Nephron progenitor cell (in vitro differentiated cells): ENCODE results near the gene MLH1.

ENCODE experiments used
- DNase-seq: peaks from one replicate; pipeline ENCODE4 v3.0.0; 2021
- H3K27ac Mint-ChIP-seq: 2 replicates; pipeline ENCODE4 v1.8.0; 2021; ENCODE audit warnings: mild to moderate bottlenecking, moderate library complexity, mixed read lengths
- H3K27me3 Mint-ChIP-seq: 2 replicates; pipeline ENCODE4 v1.8.0; 2021; ENCODE audit warnings: mild to moderate bottlenecking, low read depth, mixed read lengths; ENCODE audit not compliant: poor library complexity
- H3K36me3 Mint-ChIP-seq: 2 replicates; pipeline ENCODE4 v1.8.0; 2021; ENCODE audit warnings: low read depth, mixed read lengths
- H3K4me1 Mint-ChIP-seq: 2 replicates; pipeline ENCODE4 v1.8.0; 2021; ENCODE audit warnings: mixed read lengths
- H3K4me3 Mint-ChIP-seq: 2 replicates; pipeline ENCODE4 v1.8.0; 2021; ENCODE audit warnings: mild to moderate bottlenecking, moderate library complexity, mixed read lengths
- H3K9me3 Mint-ChIP-seq: 2 replicates; pipeline ENCODE4 v1.8.0; 2021; ENCODE audit warnings: mild to moderate bottlenecking, moderate library complexity, mixed read lengths
- TF ChIP-seq, protein P1 (sequence below): fragments of 200-600 bp; sonication (generic); IDR thresholded peaks from 2 replicates; pipeline ENCODE4 v1.5.0; 2021; ENCODE audit warnings: antibody characterized with exemption

MLH1 gene

DNA sequence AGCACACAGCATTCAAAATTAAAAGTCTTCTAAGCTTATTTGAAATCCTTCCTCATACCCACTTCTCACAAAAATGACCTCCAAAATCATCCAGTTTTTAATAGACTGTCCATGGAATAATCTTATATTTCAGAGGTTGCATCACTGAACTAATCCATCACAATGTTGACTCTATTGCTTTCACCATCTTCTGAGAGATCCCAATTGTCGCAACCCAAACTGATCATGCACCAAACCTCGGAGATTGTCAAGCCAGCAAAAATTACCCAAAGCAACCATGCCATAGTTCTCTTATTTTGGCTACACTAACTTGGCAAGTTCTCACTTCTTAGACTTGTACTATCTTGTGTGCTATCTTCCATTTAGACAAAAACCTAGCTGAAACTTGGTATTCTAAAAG, 105.6 kb downstream of the MLH1 start:
- Mint-ChIP-seq H3K9me3 (no peaks in the 10 kb centered on the region), H3K27me3 (no peaks in the 10 kb centered on the region), H3K27ac (no peak overlapping the region), H3K4me1 (peaks cover 34% of the 10 kb centered on the region), H3K4me3 (no peak overlapping the region), H3K36me3 (peaks cover 15% of the 10 kb centered on the region)
- no peak for DNase-seq
- TF ChIP-seq, protein P1, sequence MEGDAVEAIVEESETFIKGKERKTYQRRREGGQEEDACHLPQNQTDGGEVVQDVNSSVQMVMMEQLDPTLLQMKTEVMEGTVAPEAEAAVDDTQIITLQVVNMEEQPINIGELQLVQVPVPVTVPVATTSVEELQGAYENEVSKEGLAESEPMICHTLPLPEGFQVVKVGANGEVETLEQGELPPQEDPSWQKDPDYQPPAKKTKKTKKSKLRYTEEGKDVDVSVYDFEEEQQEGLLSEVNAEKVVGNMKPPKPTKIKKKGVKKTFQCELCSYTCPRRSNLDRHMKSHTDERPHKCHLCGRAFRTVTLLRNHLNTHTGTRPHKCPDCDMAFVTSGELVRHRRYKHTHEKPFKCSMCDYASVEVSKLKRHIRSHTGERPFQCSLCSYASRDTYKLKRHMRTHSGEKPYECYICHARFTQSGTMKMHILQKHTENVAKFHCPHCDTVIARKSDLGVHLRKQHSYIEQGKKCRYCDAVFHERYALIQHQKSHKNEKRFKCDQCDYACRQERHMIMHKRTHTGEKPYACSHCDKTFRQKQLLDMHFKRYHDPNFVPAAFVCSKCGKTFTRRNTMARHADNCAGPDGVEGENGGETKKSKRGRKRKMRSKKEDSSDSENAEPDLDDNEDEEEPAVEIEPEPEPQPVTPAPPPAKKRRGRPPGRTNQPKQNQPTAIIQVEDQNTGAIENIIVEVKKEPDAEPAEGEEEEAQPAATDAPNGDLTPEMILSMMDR: no peak

DNA sequence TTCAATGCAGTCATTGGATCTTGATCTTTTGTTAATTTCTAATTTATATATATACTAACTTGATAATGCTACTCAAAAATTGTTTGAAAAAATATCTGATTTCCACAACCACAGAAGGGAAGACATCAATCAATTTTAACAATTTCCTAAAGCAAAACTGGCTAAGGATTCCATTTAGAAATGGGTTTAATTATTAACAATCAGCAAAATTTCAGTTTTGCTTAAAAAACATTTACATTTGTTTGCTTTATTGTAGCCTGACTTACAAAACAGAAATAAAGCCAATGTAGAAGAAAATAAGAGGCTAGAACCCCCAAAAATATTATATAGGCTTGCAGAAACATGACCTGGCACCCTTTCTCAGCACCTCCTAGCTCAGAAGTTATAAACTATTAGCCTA, 106.2 kb downstream of the MLH1 start:
- H3K9me3 Mint-ChIP-seq: no peaks in the 10 kb centered on the region
- TF ChIP-seq, protein P1: no peak
- no peaks in the 10 kb centered on the region for H3K27me3 Mint-ChIP-seq
- peaks cover 15% of the 10 kb centered on the region for H3K36me3 Mint-ChIP-seq
- DNase-seq: no peak
- H3K27ac Mint-ChIP-seq: no peak overlapping the region
- no peak overlapping the region for H3K4me3 Mint-ChIP-seq
- H3K4me1 Mint-ChIP-seq: peaks cover 38% of the 10 kb centered on the region

DNA sequence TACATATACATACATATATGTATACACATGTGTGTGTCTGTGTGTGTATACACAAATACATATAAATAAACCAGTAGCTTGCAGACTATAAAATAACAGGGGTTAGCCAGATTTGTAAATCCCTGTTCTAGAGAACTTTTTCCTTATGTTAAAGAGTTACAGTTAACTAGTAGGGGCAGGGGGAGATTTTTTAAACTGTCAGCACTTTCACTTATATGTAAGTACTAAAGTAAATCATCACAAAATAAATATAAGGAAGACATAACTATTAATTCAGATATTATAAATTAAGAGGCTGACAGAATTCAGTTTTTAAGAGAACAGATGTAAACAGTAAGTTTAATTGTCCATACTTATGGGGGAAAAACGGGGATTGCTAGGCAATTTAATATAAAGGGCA, 107.1 kb downstream of the MLH1 start:
- Mint-ChIP-seq H3K27me3 (no peaks in the 10 kb centered on the region), H3K36me3 (peaks cover 15% of the 10 kb centered on the region), H3K27ac (no peak overlapping the region), H3K4me3 (no peak overlapping the region), H3K9me3 (no peaks in the 10 kb centered on the region), H3K4me1 (peaks cover 38% of the 10 kb centered on the region)
- DNase-seq: no peak
- TF ChIP-seq, protein P1: no peak
